ENCODE data around the gene GALNT10. TPM values are rescaled to one million over a fixed set of nuclear protein-coding genes. Genes with fewer than 3 reads are reported as not detected.

The GALNT10 gene
- total and polyA plus RNA-seq, 2 experiments from 2014 or later, result 3.2 to 12.9 TPM

- H3K4me1 ChIP-seq (ENCODE audit: insufficient read depth), result peaks cover 13% of the 10 kb centered on the region
- H3K79me2 ChIP-seq (replicated peaks; ENCODE audit: insufficient read depth), result no peaks in the 10 kb centered on the region
- Mint-ChIP-seq H3K27me3 (ENCODE audit: insufficient read depth, low read depth, poor library complexity) (peaks cover 3% of the 10 kb centered on the region), H3K9me3 (no peaks in the 10 kb centered on the region), H3K36me3 (ENCODE audit: low read depth) (no peaks in the 10 kb centered on the region), H3K4me3 (no peak overlapping the region), H3K4me1 (peaks cover 18% of the 10 kb centered on the region), H3K27ac (no peak overlapping the region)
- no peak; the same call in 2 of the 3 replicates for ATAC-seq
- no peaks in the 10 kb centered on the region for H3K9me2 ChIP-seq (ENCODE audit: insufficient read depth)
- TF ChIP-seq CREB1 (CRISPR knock-in tag; IDR thresholded peaks at IDR 0.05; ENCODE audit: low read depth), result no peak
- TF ChIP-seq ZNF114 (CRISPR knock-in tag; IDR thresholded peaks at IDR 0.05), result no peak
- no peak overlapping the region for H3K4me2 ChIP-seq
- no peak overlapping the region for H3K4me3 ChIP-seq
- H4K20me1 ChIP-seq (replicated peaks; ENCODE audit: insufficient read depth), result no peaks in the 10 kb centered on the region
- no peak overlapping the region for H3K27ac ChIP-seq (ENCODE audit: low read depth)
- no peaks in the 10 kb centered on the region for H3F3A ChIP-seq (replicated peaks; ENCODE audit: low read depth)
- H2AFZ ChIP-seq, result no peak overlapping the region
- DNase-seq (ENCODE audit: low spot score), result no peak
- no peaks in the 10 kb centered on the region for H3K36me3 ChIP-seq (ENCODE audit: insufficient read depth)
- H3K27me3 ChIP-seq (ENCODE audit: insufficient read depth), result no peaks in the 10 kb centered on the region
These were observed 81.5 kb downstream of the GALNT10 start for GRCh38 chr5:154271936-154272514.

DNA sequence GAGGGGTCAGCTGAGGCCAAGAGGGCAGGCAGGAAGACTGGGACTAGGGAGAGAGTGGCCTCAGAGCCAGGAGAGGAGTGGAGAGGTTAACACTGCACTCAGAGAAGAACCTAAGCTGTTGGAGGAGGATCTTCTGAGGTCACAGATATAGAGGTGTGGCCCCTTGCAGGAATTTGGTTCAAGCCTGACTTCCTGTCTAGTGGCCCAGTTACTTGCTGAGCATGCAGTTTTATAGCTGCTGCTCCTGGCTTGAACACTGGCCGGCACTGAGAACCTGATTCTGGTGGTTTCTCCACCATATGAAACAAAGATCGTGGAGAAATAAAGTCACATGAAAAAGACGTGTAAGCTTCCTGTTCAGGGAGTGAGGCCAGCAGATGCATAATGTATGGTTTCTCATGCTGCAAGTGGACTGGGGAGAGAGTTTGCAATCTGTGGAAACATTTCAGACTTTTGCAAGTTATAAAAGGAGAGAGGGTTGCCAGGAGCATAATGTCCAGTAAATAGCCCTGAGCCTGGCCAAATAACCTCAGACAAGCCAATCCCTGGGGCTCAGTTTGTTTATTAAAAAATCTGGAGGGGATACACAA, 82.6 kb downstream of the GALNT10 start:
- Mint-ChIP-seq H3K9me3 (no peaks in the 10 kb centered on the region), H3K27ac (peak overlapping the region; percentile 76; the same call in 1 of the 2 replicates), H3K36me3 (ENCODE audit: low read depth) (no peaks in the 10 kb centered on the region), H3K4me3 (no peak overlapping the region), H3K27me3 (ENCODE audit: insufficient read depth, low read depth, poor library complexity) (peaks cover 3% of the 10 kb centered on the region), H3K4me1 (peaks cover 7% of the 10 kb centered on the region; the same call in 2 of the 3 replicates)
- no peaks in the 10 kb centered on the region for H3K27me3 ChIP-seq (ENCODE audit: insufficient read depth)
- no peak overlapping the region for H3K27ac ChIP-seq (ENCODE audit: low read depth)
- H3K4me2 ChIP-seq, result no peak overlapping the region
- TF ChIP-seq STAT1 (IDR thresholded peaks at IDR 0.05; ENCODE audit: unreplicated experiment), result no peak
- no peak for TF ChIP-seq ZNF462 (CRISPR knock-in tag; IDR thresholded peaks at IDR 0.05)
- no peak for TF ChIP-seq POLR2AphosphoS5 (IDR thresholded peaks at IDR 0.05; ENCODE audit: low read depth)
- H3K9me2 ChIP-seq (ENCODE audit: insufficient read depth), result no peaks in the 10 kb centered on the region
- no peak for DNase-seq (ENCODE audit: low spot score)
- H4K20me1 ChIP-seq (replicated peaks; ENCODE audit: insufficient read depth), result no peaks in the 10 kb centered on the region; the same call in 1 of the 2 replicates
- no peak overlapping the region for H3K4me3 ChIP-seq
- no peaks in the 10 kb centered on the region for H3K79me2 ChIP-seq (replicated peaks; ENCODE audit: insufficient read depth)
- H2AFZ ChIP-seq, result no peak overlapping the region
- no peak; the same call in 2 of the 3 replicates for ATAC-seq
- H3K36me3 ChIP-seq (ENCODE audit: insufficient read depth), result no peaks in the 10 kb centered on the region
- peaks cover 3% of the 10 kb centered on the region; the same call in 1 of the 2 replicates for H3K4me1 ChIP-seq (ENCODE audit: insufficient read depth)
- no peaks in the 10 kb centered on the region for H3F3A ChIP-seq (replicated peaks; ENCODE audit: low read depth)

Measured in GM23338 (cell line).